ENCODE results near the gene ADAMTS17. TPM values are rescaled to one million over a fixed set of nuclear protein-coding genes. Genes with fewer than 3 reads are reported as not detected.
A peak's percentile ranks its signal among the peaks of the same experiment; 100 is the strongest.

The ADAMTS17 gene
- total and polyA plus RNA-seq, 7 donors = 4.4 to 93.0 (median 7.2) TPM

- TF ChIP-seq, protein P1, sequence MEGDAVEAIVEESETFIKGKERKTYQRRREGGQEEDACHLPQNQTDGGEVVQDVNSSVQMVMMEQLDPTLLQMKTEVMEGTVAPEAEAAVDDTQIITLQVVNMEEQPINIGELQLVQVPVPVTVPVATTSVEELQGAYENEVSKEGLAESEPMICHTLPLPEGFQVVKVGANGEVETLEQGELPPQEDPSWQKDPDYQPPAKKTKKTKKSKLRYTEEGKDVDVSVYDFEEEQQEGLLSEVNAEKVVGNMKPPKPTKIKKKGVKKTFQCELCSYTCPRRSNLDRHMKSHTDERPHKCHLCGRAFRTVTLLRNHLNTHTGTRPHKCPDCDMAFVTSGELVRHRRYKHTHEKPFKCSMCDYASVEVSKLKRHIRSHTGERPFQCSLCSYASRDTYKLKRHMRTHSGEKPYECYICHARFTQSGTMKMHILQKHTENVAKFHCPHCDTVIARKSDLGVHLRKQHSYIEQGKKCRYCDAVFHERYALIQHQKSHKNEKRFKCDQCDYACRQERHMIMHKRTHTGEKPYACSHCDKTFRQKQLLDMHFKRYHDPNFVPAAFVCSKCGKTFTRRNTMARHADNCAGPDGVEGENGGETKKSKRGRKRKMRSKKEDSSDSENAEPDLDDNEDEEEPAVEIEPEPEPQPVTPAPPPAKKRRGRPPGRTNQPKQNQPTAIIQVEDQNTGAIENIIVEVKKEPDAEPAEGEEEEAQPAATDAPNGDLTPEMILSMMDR (IDR thresholded peaks at IDR 0.05) = no peak
- DNase-seq (no peak), ATAC-seq (no peak)
- Histone ChIP-seq H3K9me3 (peaks cover 6% of the 10 kb centered on the region), H3K36me3 (ENCODE audit: insufficient read depth in 1 of 2, low read depth in 1 of 2) (no peaks in the 10 kb centered on the region), H3K27ac (no peak overlapping the region), H3K27me3 (ENCODE audit: insufficient read depth in 3 of 3, low read length in 2 of 3) (no peaks in the 10 kb centered on the region), H3K4me3 (no peak overlapping the region), H3K4me1 (no peaks in the 10 kb centered on the region)
- WGBS, 3 donors = 73 to 90% (median 76%) methylated on average over 6 of the region's 6 CpGs
- intact Hi-C loops (cut with DNase I) = no loop called here
Measured at GRCh38 chr15:100275641-100276040, 66.1 kb downstream of the ADAMTS17 start.

- TF ChIP-seq, protein P1 (IDR thresholded peaks at IDR 0.05) = no peak
- DNase-seq = no peak
- ATAC-seq = no peak
- Histone ChIP-seq H3K36me3 (ENCODE audit: insufficient read depth in 1 of 2, low read depth in 1 of 2) (no peaks in the 10 kb centered on the region), H3K9me3 (peaks cover 6% of the 10 kb centered on the region), H3K27ac (no peak overlapping the region), H3K4me1 (no peaks in the 10 kb centered on the region), H3K27me3 (ENCODE audit: insufficient read depth in 3 of 3, low read length in 2 of 3) (no peaks in the 10 kb centered on the region), H3K4me3 (no peak overlapping the region)
- intact Hi-C loops (cut with DNase I) = no loop called here
- 67 to 73% (median 68%) methylated on average over 3 of the region's 3 CpGs for WGBS, 3 donors
Measured at GRCh38 chr15:100269831-100270230, 71.9 kb downstream of the ADAMTS17 start.

DNA sequence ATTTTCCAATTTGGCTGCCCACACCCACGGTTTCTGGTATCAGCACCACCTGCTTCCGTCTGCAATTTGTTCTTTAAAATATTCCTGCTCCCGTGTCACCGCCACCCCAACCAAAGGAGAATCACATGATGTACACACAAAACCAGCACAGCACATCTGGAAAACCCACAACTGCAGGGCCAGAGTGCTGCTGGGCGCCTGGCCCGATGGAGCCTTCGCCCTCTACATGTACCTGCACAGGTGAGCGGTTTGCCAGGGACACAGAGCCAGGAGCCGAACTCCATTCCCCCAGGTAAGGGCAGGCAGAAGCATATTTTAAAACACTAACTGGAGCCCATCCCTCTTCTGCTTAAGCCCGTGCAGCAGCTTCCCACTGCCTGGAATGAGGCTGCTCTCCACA, 75.6 kb downstream of the ADAMTS17 start:
- H3K4me1 ChIP-seq = no peaks in the 10 kb centered on the region
- peak in 1 of 4 donors; percentile 9 for ATAC-seq
- H3K27me3 ChIP-seq (ENCODE audit: insufficient read depth in 3 of 3, low read length in 2 of 3) = no peaks in the 10 kb centered on the region
- no peak overlapping the region for H3K4me3 ChIP-seq
- intact Hi-C loops (cut with DNase I) = no loop called here
- TF ChIP-seq, protein P1 (IDR thresholded peaks at IDR 0.05) = no peak
- no peak for DNase-seq
- peaks cover 0 to 13% of the 10 kb centered on the region in 2 donors for H3K36me3 ChIP-seq (ENCODE audit: insufficient read depth in 1 of 2, low read depth in 1 of 2)
- 61 to 71% (median 62%) methylated on average over 9 to 10 of the region's 10 CpGs for WGBS, 3 donors
- H3K9me3 ChIP-seq = no peaks in the 10 kb centered on the region
- no peak overlapping the region for H3K27ac ChIP-seq

DNA sequence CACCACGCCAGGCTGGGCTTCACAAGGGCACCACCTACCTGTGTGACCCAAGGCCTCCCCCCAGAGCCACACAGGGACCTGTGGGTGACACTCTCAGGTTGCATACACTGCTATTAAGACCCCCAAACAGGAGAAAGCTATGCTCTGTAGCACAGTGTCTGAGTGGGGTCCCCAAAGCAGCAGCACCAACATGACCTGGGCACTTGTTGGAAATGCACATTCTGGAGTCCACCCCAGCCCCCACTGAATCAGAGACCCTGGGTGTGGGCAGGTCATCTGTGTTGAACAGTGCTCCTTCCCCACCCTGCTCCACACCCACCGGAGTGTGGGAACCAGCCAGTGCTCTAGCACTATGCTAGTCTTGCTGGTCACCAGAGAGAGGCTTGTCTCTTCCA, 76.1 kb downstream of the ADAMTS17 start:
- intact Hi-C loops (cut with DNase I) = no loop called here
- Histone ChIP-seq H3K27me3 (ENCODE audit: insufficient read depth in 3 of 3, low read length in 2 of 3) (no peaks in the 10 kb centered on the region), H3K36me3 (ENCODE audit: insufficient read depth in 1 of 2, low read depth in 1 of 2) (peaks cover 0 to 18% of the 10 kb centered on the region in 2 donors), H3K4me3 (no peak overlapping the region), H3K9me3 (no peaks in the 10 kb centered on the region), H3K27ac (no peak overlapping the region), H3K4me1 (no peaks in the 10 kb centered on the region)
- DNase-seq (no peak), ATAC-seq (peak in 2 of 4 donors; percentile 10 to 27)
- 62 to 87% (median 83%) methylated on average over 2 of the region's 2 CpGs for WGBS, 3 donors
- TF ChIP-seq, protein P1 (IDR thresholded peaks at IDR 0.05) = no peak

- TF ChIP-seq, protein P1 (IDR thresholded peaks at IDR 0.05) = no peak
- 63 to 75% (median 64%) methylated on average over 21 of the region's 21 CpGs for WGBS, 3 donors
- DNase-seq = peak in 1 of 2 donors; percentile 69
- ATAC-seq = peak; percentile 34 to 89 (median 40)
- Histone ChIP-seq H3K27me3 (ENCODE audit: insufficient read depth in 3 of 3, low read length in 2 of 3) (no peaks in the 10 kb centered on the region), H3K9me3 (no peaks in the 10 kb centered on the region), H3K27ac (no peak overlapping the region), H3K36me3 (ENCODE audit: insufficient read depth in 1 of 2, low read depth in 1 of 2) (peaks cover 0 to 22% of the 10 kb centered on the region in 2 donors), H3K4me1 (no peaks in the 10 kb centered on the region), H3K4me3 (no peak overlapping the region)
- intact Hi-C loops (cut with DNase I) = no loop called here
Measured at GRCh38 chr15:100264994-100265640, 76.7 kb downstream of the ADAMTS17 start.

Data from psoas muscle (tissue), 8 donors.